ENCODE measurements around the gene AKIRIN2. TPM values are rescaled to one million over a fixed set of nuclear protein-coding genes. Genes with fewer than 3 reads are reported as not detected.

Gene AKIRIN2
- total and polyA plus RNA-seq, 9 of the 15 experiments (the other 6 are each of a cell fraction or from before 2014, with no cell fraction given) = 5.8 to 63.9 (median 28.1) TPM

DNA sequence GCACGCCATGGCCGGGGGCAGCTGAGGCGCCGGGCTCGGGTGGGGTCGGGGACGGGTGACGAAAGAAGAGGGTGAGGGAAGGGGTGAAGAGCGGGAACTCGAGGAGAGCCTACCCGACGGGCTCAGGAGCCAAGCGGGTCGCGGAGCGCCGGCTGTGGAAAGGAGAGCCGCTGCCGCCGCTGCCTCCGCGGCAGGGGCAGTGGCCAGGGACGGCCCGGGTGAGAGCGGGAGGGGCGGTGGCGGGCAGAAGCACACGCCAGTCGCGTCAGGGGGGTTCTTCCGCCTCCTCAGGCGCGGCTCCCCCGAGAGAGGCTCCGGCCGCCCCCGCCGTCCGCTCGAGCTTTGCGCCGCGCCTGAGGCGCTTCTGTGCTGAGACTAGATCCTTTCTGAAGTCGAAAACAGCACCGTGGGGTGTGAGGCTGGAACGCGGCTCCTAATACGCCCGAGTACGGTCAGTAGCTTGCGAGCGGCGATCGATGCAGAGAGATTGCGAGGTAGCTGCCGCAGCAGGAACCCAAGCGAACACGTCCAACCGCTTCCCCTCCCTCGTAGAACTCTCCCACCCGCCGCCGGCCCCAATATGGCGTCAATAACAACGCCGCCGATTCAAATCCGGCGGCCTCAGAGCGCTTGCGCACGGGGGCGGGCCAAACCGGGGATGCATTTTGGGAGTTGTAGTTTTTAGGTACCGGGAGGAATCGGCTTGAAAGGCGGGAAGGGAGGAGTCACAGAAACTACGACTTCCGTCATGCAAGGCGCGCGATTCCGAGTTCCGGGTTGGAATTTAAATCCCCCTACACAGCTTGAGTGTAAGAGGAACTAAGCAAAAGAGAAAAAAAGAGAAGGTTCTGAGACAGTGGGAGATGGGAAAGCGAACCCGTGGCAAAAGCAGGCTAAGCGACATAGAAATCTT lies at the start of gene AKIRIN2 (continued):
- TF ChIP-seq, protein P1, sequence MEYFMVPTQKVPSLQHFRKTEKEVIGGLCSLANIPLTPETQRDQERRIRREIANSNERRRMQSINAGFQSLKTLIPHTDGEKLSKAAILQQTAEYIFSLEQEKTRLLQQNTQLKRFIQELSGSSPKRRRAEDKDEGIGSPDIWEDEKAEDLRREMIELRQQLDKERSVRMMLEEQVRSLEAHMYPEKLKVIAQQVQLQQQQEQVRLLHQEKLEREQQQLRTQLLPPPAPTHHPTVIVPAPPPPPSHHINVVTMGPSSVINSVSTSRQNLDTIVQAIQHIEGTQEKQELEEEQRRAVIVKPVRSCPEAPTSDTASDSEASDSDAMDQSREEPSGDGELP (CRISPR knock-in tag; IDR thresholded peaks at IDR 0.05; ENCODE audit: borderline replicate concordance) = peak; percentile 55; the same call in 1 of the 2 replicates
- TF ChIP-seq RBM39 (optimal IDR thresholded peaks at IDR 0.05; ENCODE audit: low read depth, low read length) (no peak), ZC3H11A (IDR thresholded peaks at IDR 0.05; ENCODE audit: low read depth, low read length) (0 out of 2 replicates have a peak, but pooled peaks have one; percentile 17), POLR2H (tag; IDR thresholded peaks at IDR 0.05; ENCODE audit: low read depth) (peak; percentile 95), MYNN (IDR thresholded peaks at IDR 0.05) (no peak), MYNN (CRISPR knock-in tag; IDR thresholded peaks at IDR 0.05) (no peak), HDAC2 (IDR thresholded peaks at IDR 0.05) (0 out of 2 replicates have a peak, but pooled peaks have one; percentile 75), FOXJ3 (CRISPR knock-in tag; IDR thresholded peaks at IDR 0.05) (no peak), HLTF (IDR thresholded peaks at IDR 0.05) (peak; percentile 41; the same call in 1 of the 2 replicates), KLF1 (tag; IDR thresholded peaks at IDR 0.05) (no peak), RAD21 (CRISPR knock-in tag; conservative IDR thresholded peaks at IDR 0.05 in 1 of 2, IDR thresholded peaks at IDR 0.05 in 1 of 2) (no peak), SREBF1 (IDR thresholded peaks at IDR 0.05; ENCODE audit: borderline replicate concordance, low read depth, low read length) (no peak)
- TF ChIP-seq, protein P2, sequence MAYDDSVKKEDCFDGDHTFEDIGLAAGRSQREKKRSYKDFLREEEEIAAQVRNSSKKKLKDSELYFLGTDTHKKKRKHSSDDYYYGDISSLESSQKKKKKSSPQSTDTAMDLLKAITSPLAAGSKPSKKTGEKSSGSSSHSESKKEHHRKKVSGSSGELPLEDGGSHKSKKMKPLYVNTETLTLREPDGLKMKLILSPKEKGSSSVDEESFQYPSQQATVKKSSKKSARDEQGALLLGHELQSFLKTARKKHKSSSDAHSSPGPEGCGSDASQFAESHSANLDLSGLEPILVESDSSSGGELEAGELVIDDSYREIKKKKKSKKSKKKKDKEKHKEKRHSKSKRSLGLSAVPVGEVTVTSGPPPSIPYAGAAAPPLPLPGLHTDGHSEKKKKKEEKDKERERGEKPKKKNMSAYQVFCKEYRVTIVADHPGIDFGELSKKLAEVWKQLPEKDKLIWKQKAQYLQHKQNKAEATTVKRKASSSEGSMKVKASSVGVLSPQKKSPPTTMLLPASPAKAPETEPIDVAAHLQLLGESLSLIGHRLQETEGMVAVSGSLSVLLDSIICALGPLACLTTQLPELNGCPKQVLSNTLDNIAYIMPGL (CRISPR knock-in tag; IDR thresholded peaks at IDR 0.05) = no peak; the same call in 1 of the 2 replicates
- TF ChIP-seq, protein P3, sequence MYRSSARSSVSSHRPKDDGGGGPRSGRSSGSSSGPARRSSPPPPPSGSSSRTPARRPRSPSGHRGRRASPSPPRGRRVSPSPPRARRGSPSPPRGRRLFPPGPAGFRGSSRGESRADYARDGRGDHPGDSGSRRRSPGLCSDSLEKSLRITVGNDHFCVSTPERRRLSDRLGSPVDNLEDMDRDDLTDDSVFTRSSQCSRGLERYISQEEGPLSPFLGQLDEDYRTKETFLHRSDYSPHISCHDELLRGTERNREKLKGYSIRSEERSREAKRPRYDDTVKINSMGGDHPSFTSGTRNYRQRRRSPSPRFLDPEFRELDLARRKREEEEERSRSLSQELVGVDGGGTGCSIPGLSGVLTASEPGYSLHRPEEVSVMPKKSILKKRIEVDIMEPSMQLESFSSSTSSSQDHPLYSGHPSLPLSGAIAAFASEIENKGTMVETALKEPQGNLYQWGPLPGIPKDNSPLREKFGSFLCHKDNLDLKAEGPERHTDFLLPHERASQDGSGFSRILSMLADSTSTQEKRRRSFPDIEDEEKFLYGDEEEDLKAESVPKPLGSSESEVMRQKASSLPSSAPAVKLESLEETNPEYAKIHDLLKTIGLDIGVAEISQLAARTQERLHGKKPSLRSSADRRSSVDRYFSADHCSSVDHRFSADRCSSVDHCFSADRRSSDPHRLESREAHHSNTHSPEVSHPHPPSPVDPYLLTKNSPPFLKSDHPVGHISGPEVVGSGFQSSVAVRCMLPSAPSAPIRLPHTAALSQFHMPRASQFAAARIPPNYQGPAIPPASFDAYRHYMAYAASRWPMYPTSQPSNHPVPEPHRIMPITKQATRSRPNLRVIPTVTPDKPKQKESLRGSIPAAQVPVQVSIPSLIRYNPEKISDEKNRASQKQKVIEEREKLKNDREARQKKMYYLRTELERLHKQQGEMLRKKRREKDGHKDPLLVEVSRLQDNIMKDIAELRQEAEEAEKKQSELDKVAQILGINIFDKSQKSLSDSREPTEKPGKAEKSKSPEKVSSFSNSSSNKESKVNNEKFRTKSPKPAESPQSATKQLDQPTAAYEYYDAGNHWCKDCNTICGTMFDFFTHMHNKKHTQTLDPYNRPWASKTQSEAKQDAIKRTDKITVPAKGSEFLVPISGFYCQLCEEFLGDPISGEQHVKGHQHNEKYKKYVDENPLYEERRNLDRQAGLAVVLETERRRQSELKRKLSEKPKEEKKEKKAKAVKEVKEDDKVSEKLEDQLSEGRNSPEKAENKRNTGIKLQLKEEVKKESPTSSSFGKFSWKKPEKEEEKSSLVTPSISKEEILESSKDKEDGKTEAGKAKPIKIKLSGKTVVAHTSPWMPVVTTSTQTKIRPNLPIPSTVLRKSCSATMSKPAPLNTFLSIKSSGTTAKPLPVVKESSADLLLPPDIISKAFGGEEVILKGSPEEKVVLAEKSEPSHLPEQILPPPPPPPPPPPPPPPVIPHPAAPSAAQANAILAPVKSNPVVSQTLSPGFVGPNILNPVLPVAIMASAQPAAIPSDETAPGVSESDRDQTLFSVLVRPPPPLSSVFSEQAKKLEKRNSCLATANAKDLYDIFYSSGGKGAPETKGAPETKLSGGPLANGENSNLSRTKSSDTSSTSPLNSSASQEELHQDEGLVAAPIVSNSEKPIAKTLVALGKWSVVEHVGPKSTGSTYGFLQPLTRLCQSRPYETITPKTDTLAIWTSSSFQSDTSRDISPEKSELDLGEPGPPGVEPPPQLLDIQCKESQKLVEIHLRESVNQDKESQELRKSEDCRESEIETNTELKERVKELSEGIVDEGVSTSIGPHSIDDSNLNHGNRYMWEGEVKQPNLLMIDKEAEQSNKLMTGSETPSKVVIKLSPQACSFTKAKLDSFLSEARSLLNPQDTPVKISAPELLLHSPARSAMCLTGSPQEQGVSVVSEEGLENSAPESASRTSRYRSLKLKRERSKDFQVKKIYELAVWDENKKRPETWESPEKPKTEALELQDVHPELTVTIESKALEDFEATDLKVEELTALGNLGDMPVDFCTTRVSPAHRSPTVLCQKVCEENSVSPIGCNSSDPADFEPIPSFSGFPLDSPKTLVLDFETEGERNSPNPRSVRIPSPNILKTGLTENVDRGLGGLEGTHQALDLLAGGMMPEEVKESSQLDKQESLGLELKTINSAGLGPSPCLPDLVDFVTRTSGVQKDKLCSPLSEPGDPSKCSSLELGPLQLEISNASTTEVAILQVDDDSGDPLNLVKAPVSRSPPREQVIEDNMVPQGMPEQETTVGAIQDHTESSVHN (IDR thresholded peaks at IDR 0.05; ENCODE audit: borderline replicate concordance in 1 of 2, low read depth in 1 of 2) = peak in 1 of 2 experiments; percentile 49; a peak in 1 of 4 replicates
- TF ChIP-seq, protein P4, sequence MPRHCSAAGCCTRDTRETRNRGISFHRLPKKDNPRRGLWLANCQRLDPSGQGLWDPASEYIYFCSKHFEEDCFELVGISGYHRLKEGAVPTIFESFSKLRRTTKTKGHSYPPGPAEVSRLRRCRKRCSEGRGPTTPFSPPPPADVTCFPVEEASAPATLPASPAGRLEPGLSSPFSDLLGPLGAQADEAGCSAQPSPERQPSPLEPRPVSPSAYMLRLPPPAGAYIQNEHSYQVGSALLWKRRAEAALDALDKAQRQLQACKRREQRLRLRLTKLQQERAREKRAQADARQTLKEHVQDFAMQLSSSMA (CRISPR knock-in tag; IDR thresholded peaks at IDR 0.05) = 0 out of 2 replicates have a peak, but pooled peaks have one; percentile 22
